ENCODE measurements around the gene TBC1D25.

Gene TBC1D25

DNA sequence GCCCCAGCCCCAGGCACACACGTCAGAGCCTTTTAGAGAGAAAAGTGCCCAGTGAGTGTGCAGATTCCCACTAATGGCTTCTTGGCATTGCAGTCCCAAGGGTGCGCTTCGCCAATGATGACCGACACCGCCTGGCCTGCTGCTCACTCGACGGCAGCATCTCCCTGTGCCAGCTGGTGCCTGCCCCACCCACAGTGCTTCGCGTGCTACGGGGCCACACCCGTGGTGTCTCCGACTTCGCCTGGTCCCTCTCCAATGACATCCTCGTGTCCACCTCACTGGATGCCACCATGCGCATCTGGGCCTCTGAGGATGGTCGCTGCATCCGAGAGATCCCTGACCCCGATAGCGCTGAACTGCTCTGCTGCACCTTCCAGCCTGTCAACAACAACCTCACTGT, 60.7 kb downstream of the TBC1D25 start:
- no peak for DNase-seq (ENCODE audit: low read depth in 2 of 3, low spot score in 2 of 3)

- DNase-seq (ENCODE audit: low read depth in 2 of 3, low spot score in 2 of 3): no peak
These were observed 62.4 kb downstream of the TBC1D25 start for GRCh38 chrX:48601741-48602394.

DNA sequence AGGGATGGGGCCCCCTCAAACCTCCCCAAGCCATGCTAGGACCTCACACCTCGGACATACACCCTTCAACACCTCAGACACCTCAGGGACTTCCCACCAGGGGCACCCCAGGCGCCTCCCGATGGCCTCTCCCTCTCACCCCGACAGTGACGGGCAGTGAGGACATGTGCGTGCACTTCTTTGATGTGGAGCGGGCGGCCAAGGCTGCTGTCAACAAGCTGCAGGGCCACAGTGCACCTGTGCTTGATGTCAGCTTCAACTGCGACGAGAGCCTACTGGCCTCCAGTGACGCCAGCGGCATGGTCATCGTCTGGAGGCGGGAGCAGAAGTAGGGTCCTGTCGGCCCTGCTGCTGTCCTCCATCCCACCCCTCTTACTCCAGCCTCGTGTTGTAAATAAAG, 65.2 kb downstream of the TBC1D25 start:
- DNase-seq (ENCODE audit: low read depth in 2 of 3, low spot score in 2 of 3): no peak

DNA sequence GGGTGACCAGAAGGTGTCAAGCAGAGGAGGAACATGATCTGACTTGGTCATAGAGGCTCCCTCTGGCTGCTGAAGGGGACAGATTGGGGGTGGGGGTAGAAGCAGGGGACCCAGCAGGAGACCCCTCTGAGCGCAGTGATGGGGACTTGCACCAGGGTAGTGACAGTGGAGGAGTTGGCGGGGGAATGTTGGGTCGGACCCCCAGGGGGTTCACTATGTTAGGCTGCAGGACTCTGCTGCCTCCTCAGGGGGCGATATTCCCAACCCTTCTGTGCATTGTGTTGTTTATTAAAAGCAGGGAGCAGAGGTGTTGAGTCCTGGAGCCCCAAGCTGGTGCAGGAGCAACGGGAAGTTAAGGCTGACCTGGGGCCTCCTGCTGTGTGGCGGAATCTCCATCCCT, 66.6 kb downstream of the TBC1D25 start:
- DNase-seq (ENCODE audit: low read depth in 2 of 3, low spot score in 2 of 3): no peak

DNA sequence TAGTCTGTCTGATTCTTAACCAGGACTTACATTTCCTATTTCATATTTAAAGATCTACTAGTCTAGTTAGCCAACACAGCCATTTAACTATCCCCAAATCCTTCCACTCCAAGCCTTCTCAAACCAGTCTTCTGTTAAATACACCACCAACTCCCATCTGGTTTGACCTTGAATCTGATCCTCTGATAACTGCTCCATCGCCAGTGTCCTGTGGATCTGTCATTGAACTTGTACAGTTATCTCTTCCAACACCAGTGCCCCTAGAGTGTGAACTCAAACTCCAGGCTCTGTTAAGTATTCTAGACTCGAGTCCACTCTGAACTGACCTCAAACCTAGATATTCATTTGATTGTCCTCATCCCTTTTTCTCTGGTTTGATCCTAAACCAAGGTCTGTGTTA, 72.2 kb downstream of the TBC1D25 start:
- no peak for DNase-seq (ENCODE audit: low read depth in 2 of 3, low spot score in 2 of 3)
